GM12864 (cell line): ENCODE results near the gene NRCAM.

ENCODE experiments used
- DNase-seq: peaks from one replicate; pipeline ENCODE4 v3.0.0-alpha.2; 2011; ENCODE audit warnings: low read depth
- H3K4me3 ChIP-seq: 2 replicates; pipeline ENCODE4 v1.5.1; 2011; ENCODE audit warnings: mild to moderate bottlenecking, low read depth, low read length, control low read depth
- TF ChIP-seq, protein P1 (sequence below): IDR thresholded peaks from 2 replicates; pipeline ENCODE4 v1.5.1; 2011; ENCODE audit warnings: low read depth, mild to moderate bottlenecking, moderate library complexity, low read length, control low read depth, inconsistent platforms; ENCODE audit errors: missing control alignments

The NRCAM gene

DNA sequence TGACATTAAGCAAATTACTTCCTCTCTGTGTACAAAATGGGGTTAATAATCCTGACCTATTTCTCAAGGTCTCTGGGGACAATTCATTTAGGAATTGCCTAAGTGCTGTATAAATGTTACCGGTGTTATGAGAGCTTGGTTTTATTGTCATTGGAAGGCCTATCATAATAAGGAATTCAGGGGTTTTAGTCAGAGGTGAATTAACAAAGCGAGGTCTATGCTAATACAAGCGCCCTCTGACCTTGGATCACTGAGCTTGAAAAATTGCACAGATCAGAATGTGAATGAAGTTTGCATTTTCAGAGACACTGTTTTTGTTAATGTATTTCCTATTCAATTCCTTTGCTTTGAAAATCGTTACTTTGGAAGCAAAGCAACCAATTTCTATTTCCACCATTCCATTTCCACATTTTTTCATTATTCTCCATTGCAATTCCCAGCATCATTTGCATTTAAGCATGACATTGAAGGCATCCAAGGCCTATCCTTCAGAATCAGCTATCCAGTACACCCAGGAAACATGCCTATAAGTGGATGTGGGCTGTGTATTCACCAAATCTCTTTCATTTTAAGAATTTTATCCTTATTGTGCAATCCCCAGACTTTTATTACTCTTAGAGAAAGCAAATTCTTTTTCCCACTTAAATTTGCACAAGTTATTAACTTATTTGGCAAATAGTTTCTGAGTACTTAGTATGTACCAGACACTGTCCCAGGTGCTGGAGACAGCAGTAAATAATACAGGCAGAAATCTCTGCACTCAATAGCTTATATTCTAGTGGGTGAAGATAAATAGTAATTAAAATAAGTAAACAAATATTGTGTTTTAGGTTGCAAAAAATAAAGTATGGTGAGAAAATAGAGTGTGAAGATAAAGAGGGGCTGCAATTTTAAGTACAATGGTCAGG is 133.1 kb downstream of the NRCAM start:
- no peak overlapping the region for H3K4me3 ChIP-seq
- no peak for DNase-seq
- TF ChIP-seq, protein P1, sequence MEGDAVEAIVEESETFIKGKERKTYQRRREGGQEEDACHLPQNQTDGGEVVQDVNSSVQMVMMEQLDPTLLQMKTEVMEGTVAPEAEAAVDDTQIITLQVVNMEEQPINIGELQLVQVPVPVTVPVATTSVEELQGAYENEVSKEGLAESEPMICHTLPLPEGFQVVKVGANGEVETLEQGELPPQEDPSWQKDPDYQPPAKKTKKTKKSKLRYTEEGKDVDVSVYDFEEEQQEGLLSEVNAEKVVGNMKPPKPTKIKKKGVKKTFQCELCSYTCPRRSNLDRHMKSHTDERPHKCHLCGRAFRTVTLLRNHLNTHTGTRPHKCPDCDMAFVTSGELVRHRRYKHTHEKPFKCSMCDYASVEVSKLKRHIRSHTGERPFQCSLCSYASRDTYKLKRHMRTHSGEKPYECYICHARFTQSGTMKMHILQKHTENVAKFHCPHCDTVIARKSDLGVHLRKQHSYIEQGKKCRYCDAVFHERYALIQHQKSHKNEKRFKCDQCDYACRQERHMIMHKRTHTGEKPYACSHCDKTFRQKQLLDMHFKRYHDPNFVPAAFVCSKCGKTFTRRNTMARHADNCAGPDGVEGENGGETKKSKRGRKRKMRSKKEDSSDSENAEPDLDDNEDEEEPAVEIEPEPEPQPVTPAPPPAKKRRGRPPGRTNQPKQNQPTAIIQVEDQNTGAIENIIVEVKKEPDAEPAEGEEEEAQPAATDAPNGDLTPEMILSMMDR = no peak

DNA sequence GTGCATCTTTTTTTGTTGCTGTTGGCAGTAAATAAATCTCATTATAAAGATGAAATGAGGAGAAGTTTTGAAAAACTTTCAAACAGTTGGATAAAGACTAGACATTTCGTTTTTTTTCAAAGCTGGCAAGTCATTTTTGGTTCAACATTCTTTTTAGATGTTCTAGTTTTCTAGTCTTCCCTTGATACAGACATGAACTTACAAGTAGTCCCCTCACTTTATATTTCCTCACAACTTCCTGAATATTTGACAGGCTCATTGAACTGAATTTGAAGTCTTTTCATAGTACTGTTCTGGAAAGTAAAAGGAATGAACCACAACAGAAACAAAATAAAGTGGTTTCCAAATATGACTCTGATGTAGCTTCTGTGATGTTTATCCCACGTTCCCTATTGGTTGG is 134.2 kb downstream of the NRCAM start:
- no peak for DNase-seq
- TF ChIP-seq, protein P1 = no peak
- no peak overlapping the region for H3K4me3 ChIP-seq

DNA sequence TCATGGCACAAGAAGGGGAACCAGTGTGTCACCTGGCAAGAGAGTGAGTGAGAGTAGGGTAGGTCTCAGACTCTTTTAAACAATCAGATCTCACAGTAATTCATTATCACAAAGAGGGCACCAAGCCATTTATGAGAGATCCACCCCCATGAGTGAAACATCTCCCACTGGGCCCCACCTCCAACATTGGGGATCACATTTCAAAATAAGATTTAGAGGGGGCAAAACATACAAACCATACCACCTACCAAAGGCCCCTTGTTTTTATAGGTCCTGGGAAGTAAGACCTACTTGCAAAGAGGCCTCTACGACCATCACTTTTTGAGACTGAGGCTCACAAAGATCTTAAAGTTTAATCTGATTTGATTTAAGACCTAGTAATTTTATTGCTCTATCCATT is 134.9 kb downstream of the NRCAM start:
- no peak overlapping the region for H3K4me3 ChIP-seq

DNA sequence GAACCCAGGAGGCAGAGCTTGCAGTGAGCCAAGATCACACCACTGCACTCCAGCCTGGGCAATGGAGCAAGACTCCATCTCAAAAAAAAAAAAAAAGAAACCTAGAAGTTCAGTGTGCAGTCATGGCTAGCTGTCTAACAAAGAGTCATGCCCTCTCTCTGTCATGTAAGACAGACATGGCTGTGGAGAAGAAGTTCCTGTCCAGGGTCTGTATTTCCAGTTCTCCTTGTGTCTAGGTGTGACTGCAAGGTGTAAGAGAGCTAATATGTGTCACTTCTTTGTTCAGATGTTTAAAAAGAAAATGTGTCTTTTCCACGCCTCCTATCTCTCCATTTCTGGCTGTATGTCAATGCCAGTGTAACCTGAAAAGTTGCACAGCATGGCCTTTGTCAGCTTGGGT is 139.5 kb downstream of the NRCAM start:
- TF ChIP-seq, protein P1 = no peak
- no peak overlapping the region for H3K4me3 ChIP-seq
- no peak for DNase-seq

More for the DNA sequence above, 134.9 kb downstream of the NRCAM start:
- TF ChIP-seq, protein P1 = no peak
- DNase-seq = no peak

DNA sequence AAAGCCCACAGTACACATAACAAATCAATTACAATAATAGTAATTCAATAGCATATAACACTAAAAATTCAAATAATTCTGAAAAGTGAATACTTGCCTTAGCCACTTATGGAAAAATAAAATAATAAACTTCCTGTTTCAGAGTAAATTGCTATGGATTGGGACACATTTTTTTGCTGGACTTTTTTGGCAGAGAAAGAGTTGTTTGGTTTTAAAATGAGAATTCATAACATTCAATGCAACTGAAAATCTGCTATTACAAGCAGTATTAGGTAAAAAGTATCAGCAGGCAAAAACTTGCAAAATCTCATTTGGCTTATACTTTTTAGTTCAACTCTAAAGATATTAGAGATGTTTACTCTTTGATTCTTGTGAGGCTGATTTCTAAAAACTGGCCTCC is 141.7 kb downstream of the NRCAM start:
- DNase-seq = no peak
- H3K4me3 ChIP-seq = no peak overlapping the region
- TF ChIP-seq, protein P1 = no peak

DNA sequence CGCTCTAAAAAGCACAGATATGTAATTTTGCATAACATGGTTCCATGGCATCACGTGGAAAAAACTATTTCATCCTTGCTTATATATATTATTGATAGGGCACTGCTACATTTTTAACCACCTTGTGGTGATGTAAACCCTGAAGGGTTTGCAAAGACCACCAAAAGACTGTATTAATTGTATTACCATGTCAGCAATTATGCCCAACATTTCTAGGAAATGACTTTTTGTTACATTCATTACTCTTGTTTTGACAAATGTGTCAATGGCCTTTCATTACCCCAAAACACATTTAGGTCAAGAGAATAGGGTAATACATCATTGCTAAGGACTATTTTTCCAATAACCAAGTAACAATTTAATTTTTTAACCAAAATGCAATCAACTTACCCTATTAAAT is 142.2 kb downstream of the NRCAM start:
- no peak overlapping the region for H3K4me3 ChIP-seq
- no peak for DNase-seq
- TF ChIP-seq, protein P1 = no peak

DNA sequence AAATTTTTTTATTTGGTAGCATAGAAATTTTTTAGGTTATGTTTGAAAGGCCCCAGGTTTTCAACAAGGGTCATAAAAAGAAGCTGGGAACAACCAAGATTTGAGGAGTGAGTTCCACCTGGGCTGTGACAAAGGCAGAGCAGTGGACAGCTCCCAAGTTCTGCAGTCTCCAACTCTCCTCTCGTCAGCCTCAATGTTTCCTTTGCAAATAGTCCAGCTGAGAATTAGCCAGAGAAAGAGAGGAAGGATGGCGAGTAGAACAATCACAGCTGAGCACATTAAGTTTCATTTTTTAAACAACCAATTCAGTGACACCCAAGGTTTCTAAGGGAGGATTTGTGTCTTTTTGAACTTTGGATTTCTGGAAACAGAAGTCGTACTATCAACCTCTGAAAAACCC is 143.2 kb downstream of the NRCAM start:
- TF ChIP-seq, protein P1 = no peak
- no peak overlapping the region for H3K4me3 ChIP-seq
- DNase-seq = no peak
